ENCODE data around the gene GULP1. TPM values are rescaled to one million over a fixed set of nuclear protein-coding genes. Genes with fewer than 3 reads are reported as not detected.
A peak's percentile ranks its signal among the peaks of the same experiment; 100 is the strongest.

GULP1 gene
- total and polyA plus RNA-seq, 2 experiments from 2014 or later, result 94.6 to 181 TPM

GRCh38 chr2:188628989-188629752 is 337.5 kb downstream of the GULP1 start:
- H3K4me1 Mint-ChIP-seq, result peaks cover 2% of the 10 kb centered on the region; the same call in 1 of the 3 replicates
- no peak overlapping the region for H3K27ac ChIP-seq (ENCODE audit: low read depth)
- no peak for ATAC-seq

More at GRCh38 chr2:188628989-188629752, 337.5 kb downstream of the GULP1 start:
- Mint-ChIP-seq H3K9me3 (no peaks in the 10 kb centered on the region), H3K27ac (no peak overlapping the region), H3K27me3 (ENCODE audit: insufficient read depth, low read depth, poor library complexity) (no peaks in the 10 kb centered on the region), H3K36me3 (ENCODE audit: low read depth) (no peaks in the 10 kb centered on the region), H3K4me3 (no peak overlapping the region)
- Histone ChIP-seq H3F3A (replicated peaks; ENCODE audit: low read depth) (no peaks in the 10 kb centered on the region), H3K4me2 (no peak overlapping the region), H3K79me2 (replicated peaks; ENCODE audit: insufficient read depth) (no peaks in the 10 kb centered on the region), H3K4me1 (ENCODE audit: insufficient read depth) (no peaks in the 10 kb centered on the region), H3K27me3 (ENCODE audit: insufficient read depth) (no peaks in the 10 kb centered on the region), H3K9me2 (ENCODE audit: insufficient read depth) (0 out of 2 replicates have a peak, but pooled peaks cover 5% of the 10 kb centered on the region), H4K20me1 (replicated peaks; ENCODE audit: insufficient read depth) (no peaks in the 10 kb centered on the region), H3K4me3 (no peak overlapping the region), H3K36me3 (ENCODE audit: insufficient read depth) (no peaks in the 10 kb centered on the region), H2AFZ (peak overlapping the region; percentile 4)
- no peak for DNase-seq (ENCODE audit: low spot score)
- TF ChIP-seq ZNF114 (CRISPR knock-in tag; IDR thresholded peaks at IDR 0.05) (no peak), JUNB (IDR thresholded peaks at IDR 0.05; ENCODE audit: unreplicated experiment) (no peak), ZNF462 (CRISPR knock-in tag; IDR thresholded peaks at IDR 0.05) (no peak), EZH2phosphoT487 (IDR thresholded peaks at IDR 0.05; ENCODE audit: unreplicated experiment) (no peak), POLR2AphosphoS5 (IDR thresholded peaks at IDR 0.05; ENCODE audit: low read depth) (no peak), NANOG (IDR thresholded peaks at IDR 0.05; ENCODE audit: borderline replicate concordance) (no peak), CTCF (conservative IDR thresholded peaks at IDR 0.05; ENCODE audit: low read depth in 2 of 2) (no peak)

Data from GM23338 (cell line).